PFSK-1 (cell line): ENCODE results near the gene GRK5.

Experiments used
- FOXP2 ChIP-seq: optimal IDR thresholded peaks from 2 replicates; pipeline ENCODE3; 2011; ENCODE audit warnings: borderline replicate concordance, control low read depth, inconsistent platforms; ENCODE audit not compliant: insufficient read depth; ENCODE audit errors: extremely low read length, extremely low read depth
- POLR2AphosphoS5 ChIP-seq: IDR thresholded peaks from 2 replicates; pipeline ENCODE4 v1.6.1; 2012; ENCODE audit warnings: low read depth, mild to moderate bottlenecking, control low read depth, low read length, moderate library complexity
- SIN3A ChIP-seq: IDR thresholded peaks from 2 replicates; pipeline ENCODE4 v1.6.1; 2012; ENCODE audit warnings: mild to moderate bottlenecking, low read length, moderate library complexity, borderline replicate concordance; ENCODE audit not compliant: insufficient read depth
- TAF1 ChIP-seq: IDR thresholded peaks from 2 replicates; pipeline ENCODE4 v1.6.1; 2012; ENCODE audit warnings: low read length, control low read depth, borderline replicate concordance; ENCODE audit not compliant: insufficient read depth
- TF ChIP-seq, protein P1 (sequence below), 2 experiments: IDR thresholded peaks; 2 replicates each; pipeline versions ENCODE4 v1.6.1 to v1.8.0; 2011 to 2012; ENCODE audit warnings: low read depth in 2 of 2, low read length in 2 of 2, control low read depth in 1 of 2, inconsistent platforms in 1 of 2, mild to moderate bottlenecking in 1 of 2, moderate library complexity in 1 of 2; ENCODE audit not compliant: insufficient read depth in 1 of 2

DNA sequence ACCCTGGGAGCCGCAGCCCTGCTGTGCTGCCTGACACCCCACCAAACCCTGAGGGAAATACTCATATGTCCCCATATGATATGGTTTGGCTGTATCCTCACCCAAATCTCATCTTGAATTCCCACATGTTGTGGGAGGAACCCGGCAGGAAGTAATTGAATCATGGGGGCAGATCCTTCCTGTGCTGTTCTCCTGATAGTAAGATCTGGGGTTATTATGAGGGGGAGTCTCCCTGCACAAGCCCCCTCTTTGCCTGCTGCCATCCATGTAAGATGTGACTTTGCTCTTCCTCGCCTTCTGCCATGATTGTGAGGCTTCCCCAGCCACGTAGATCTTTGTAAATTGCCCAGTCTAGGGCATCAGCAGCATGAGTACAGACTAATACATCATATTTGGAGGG is 266.4 kb downstream of the GRK5 start:
- no peak for TF ChIP-seq POLR2AphosphoS5
- TF ChIP-seq, protein P1, sequence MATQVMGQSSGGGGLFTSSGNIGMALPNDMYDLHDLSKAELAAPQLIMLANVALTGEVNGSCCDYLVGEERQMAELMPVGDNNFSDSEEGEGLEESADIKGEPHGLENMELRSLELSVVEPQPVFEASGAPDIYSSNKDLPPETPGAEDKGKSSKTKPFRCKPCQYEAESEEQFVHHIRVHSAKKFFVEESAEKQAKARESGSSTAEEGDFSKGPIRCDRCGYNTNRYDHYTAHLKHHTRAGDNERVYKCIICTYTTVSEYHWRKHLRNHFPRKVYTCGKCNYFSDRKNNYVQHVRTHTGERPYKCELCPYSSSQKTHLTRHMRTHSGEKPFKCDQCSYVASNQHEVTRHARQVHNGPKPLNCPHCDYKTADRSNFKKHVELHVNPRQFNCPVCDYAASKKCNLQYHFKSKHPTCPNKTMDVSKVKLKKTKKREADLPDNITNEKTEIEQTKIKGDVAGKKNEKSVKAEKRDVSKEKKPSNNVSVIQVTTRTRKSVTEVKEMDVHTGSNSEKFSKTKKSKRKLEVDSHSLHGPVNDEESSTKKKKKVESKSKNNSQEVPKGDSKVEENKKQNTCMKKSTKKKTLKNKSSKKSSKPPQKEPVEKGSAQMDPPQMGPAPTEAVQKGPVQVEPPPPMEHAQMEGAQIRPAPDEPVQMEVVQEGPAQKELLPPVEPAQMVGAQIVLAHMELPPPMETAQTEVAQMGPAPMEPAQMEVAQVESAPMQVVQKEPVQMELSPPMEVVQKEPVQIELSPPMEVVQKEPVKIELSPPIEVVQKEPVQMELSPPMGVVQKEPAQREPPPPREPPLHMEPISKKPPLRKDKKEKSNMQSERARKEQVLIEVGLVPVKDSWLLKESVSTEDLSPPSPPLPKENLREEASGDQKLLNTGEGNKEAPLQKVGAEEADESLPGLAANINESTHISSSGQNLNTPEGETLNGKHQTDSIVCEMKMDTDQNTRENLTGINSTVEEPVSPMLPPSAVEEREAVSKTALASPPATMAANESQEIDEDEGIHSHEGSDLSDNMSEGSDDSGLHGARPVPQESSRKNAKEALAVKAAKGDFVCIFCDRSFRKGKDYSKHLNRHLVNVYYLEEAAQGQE (IDR thresholded peaks at IDR 0.05; ENCODE audit: insufficient read depth in 1 of 2, low read depth in 2 of 2, low read length in 2 of 2), result no peak
- no peak for TF ChIP-seq TAF1
- TF ChIP-seq SIN3A, result no peak
- TF ChIP-seq FOXP2, result no peak
